Neuron (in vitro differentiated cells): ENCODE measurements around the gene MT1HL1.

ENCODE experiments used
- H2AFZ ChIP-seq: one replicate; pipeline ENCODE4 v1.6.1; 2013; ENCODE audit warnings: low read depth, mild to moderate bottlenecking, inconsistent platforms, low read length, moderate library complexity
- H3K27me3 ChIP-seq: one replicate; pipeline ENCODE4 v1.6.1; 2013; ENCODE audit warnings: low read length; ENCODE audit not compliant: insufficient read depth
- H3K36me3 ChIP-seq: one replicate; pipeline ENCODE4 v1.6.1; 2013; ENCODE audit warnings: low read length; ENCODE audit not compliant: insufficient read depth
- H3K4me1 ChIP-seq: one replicate; pipeline ENCODE4 v1.6.1; 2013; ENCODE audit warnings: low read length; ENCODE audit not compliant: insufficient read depth
- H3K4me3 ChIP-seq: 2 replicates; pipeline ENCODE4 v1.5.1; 2013; ENCODE audit warnings: mild to moderate bottlenecking, low read length, moderate library complexity
- H3K9me3 ChIP-seq: one replicate; pipeline ENCODE4 v1.6.1; 2013; ENCODE audit warnings: low read length

The MT1HL1 gene

DNA sequence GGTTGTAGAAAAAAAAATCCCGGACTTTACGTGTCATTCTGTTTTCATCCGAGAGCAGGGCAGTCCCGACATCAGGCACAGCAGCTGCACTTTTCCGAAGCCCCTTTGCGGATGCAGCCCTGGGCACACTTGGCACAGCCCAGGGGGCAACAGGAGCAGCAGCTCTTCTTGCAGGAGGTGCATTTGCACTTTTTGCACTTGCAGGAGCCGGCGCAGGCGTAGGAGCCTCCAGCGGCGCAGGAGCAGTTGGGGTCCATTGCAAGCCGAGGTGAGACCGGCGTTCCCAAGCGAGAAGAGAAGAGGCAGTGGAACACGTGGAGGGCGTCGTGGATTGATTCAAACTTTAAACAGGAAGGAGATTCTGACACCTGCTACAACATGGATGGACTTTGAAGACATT, at the start of gene MT1HL1:
MT1HL1 (minus strand) TSS at position 326 of the 400 bp plus-strand sequence; CDS start at position 257, 69 bp downstream.
- no peaks in the 10 kb centered on the region for H3K9me3 ChIP-seq
- no peaks in the 10 kb centered on the region for H3K36me3 ChIP-seq
- H2AFZ ChIP-seq, result no peak within 1 kb of the TSS
- peaks cover 10% of the 10 kb centered on the region for H3K27me3 ChIP-seq
- no peaks in the 10 kb centered on the region for H3K4me1 ChIP-seq
- H3K4me3 ChIP-seq, result no peak within 1 kb of the TSS

DNA sequence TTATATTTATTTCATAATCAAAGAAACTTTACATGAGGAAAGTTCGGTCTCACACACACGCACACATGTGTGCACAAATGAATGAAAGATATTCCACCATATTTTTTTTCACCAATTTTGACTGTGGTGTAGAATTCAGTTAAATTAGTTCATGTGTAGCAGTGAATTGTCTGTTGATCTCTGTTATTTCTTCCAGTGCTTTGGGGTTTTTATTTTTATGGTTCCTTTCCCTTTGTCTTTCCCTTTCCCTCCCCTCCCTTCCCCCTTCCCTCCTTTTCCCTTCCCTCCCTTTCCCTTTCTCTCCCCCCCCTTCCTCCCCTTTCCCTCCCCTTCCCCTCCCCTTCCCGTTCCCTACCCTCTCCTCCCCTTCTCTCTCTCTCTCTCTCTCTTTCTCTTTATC, 46.7 kb upstream of the MT1HL1 start:
- H3K9me3 ChIP-seq, result no peaks in the 10 kb centered on the region
- H2AFZ ChIP-seq, result no peak overlapping the region
- H3K4me3 ChIP-seq, result no peak overlapping the region
- H3K4me1 ChIP-seq, result no peaks in the 10 kb centered on the region
- H3K27me3 ChIP-seq, result peaks cover 13% of the 10 kb centered on the region
- H3K36me3 ChIP-seq, result no peaks in the 10 kb centered on the region

DNA sequence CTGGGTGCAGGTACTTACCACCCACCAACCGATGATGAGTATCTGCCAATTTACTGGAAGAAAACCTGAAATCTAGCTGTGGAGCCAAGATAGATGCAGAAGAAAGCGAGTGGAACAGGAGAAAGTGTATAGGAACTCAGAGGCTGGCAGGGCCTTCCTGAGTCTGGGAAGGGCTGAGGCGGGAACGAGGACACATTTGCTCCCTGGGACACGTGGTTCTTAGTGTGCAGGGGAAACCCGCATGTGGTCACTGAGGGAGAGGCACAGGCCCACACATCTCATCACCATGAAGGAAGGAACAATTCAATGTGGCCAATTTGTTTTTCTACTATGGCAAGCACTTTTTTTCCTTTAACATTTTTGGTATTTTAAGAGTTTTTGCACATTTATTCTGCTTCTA, 45.9 kb upstream of the MT1HL1 start:
- no peaks in the 10 kb centered on the region for H3K9me3 ChIP-seq
- no peak overlapping the region for H3K4me3 ChIP-seq
- H2AFZ ChIP-seq, result no peak overlapping the region
- no peaks in the 10 kb centered on the region for H3K36me3 ChIP-seq
- peaks cover 13% of the 10 kb centered on the region for H3K27me3 ChIP-seq
- H3K4me1 ChIP-seq, result no peaks in the 10 kb centered on the region

DNA sequence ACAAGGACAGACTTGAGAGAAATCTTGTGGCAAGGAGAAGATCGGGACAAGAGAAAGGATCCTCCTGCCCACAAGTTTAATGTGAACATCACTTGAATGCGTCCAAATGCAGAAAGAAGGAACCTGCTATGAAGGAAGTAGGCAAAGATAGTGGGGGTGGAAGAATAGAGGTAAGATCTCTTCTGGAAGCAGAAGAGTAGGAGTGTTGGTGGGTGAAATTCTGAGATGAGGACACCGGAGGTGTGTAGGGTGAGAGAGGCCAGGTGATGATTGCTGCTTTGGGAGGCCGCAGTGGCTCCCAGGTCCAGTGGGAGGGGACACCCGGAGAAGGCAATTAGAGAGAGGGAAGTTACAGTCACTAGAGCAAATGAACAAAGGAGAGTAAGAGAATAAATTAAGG, 44.6 kb upstream of the MT1HL1 start:
- no peak overlapping the region for H2AFZ ChIP-seq
- no peaks in the 10 kb centered on the region for H3K36me3 ChIP-seq
- H3K27me3 ChIP-seq, result peaks cover 27% of the 10 kb centered on the region

DNA sequence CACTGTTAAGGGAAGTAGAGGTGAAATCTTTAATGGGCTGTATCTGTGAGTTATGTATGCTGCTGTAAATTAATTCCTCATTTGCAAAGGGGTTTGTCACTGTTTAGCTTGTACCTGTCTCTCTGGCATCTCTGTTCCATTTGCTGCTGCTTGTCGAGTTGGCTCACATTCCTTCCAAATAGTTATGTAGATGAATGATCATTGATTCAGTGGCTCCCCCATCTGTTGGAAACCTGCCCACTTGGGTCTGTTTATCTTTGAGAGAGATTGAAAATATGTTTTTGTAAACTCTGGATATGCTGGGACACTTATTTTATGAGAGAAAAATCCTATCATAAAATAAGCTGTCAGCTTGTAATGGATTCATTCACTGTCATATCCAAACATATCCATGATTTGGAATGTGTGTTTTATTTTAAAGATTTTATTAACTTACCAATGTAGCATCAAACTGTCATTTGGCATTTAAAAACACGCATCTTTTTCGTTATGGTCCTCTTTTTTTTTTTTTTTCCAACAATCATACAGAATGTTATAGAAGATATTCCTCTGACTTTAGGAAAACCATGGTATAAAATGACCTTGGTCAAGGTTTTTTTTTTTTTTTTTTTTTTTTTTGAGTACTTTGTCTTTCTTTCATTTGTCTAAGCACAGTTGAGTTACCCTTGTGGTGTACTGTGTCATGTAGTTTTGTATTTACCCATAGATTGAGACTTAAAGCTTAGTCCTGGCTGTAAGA, 41.2 kb upstream of the MT1HL1 start:
- Histone ChIP-seq H3K27me3 (peaks cover 54% of the 10 kb centered on the region), H3K36me3 (no peaks in the 10 kb centered on the region), H2AFZ (no peak overlapping the region), H3K9me3 (no peaks in the 10 kb centered on the region), H3K4me1 (peaks cover 11% of the 10 kb centered on the region), H3K4me3 (no peak overlapping the region)

More for the DNA sequence above, 44.6 kb upstream of the MT1HL1 start:
- Histone ChIP-seq H3K4me1 (no peaks in the 10 kb centered on the region), H3K4me3 (no peak overlapping the region), H3K9me3 (no peaks in the 10 kb centered on the region)

DNA sequence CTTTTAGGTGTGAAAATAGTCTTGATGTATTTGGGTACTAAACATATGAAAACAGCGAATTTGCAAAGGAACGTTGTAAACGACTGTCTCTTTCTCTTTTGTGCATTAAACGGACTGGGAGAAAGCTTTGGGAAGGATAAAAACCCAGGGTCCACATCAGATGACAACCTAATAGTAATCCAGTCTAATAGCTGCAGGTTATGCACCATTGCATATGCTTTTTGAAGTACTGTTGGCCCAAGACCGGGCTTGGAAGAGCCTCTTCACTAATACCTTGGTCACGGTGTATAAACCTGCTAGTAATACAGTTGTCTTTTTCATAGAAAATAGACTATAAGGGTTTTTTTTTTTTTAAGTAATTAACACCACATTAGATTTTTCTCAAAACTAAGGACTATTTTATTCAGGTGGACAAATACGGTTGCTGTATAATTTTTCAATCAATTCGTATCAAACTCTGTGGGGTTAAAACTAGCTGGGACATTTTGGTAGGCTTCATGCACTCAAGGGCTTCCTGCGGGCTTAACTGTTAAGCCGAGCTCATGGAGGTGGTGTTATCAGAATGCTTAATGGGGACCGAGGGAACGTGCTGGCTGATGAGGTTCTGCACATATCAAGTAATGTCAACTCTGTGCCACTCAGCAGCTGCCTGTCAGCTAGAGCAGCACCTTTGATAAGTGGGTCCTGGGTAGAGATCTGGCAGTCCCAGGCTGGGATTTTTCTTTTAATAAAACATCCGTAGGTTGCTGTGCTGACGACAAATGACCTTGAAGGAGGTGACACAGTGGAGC, 39.8 kb upstream of the MT1HL1 start:
- H3K4me3 ChIP-seq, result peak overlapping the region; percentile 43
- H2AFZ ChIP-seq, result no peak overlapping the region
- H3K36me3 ChIP-seq, result no peaks in the 10 kb centered on the region
- H3K4me1 ChIP-seq, result peaks cover 11% of the 10 kb centered on the region
- no peaks in the 10 kb centered on the region for H3K9me3 ChIP-seq
- peaks cover 52% of the 10 kb centered on the region for H3K27me3 ChIP-seq

DNA sequence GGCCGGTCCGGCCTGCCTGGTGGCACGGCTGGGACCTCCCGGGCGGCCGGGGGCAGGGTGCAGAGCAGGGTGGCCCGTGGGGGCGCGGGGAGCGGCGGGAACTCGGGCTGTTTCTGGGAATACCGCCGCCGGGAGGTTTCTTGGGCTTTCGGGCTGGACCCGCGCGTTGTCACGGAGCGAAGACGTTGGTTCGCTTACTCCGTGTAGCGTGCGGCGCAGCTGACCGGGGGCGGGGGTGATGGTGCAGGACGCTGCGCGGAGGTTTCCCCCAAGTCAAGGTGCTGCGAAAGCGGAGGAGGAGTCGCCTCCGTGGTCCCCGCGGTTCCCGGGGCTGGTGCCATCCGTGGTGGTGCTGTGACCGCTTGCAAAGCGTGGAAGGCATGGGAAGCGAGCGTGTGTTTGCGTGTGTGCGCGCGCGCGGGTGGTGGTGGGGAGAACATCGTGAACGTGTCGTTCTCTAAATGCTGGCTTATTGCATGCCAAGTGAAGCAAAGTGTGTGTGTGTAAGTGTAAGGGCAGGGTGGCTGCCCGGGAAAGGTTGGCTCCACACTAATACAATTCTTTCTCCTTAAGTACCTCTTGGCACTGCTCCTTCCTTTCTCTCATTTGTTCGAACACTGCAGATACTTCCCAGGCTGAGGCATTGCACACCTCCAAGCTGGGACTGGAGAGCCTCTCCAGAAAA, 38.8 kb upstream of the MT1HL1 start:
- Histone ChIP-seq H3K9me3 (no peaks in the 10 kb centered on the region), H3K4me3 (peak overlapping the region; percentile 43), H3K27me3 (peaks cover 49% of the 10 kb centered on the region), H2AFZ (peak overlapping the region; percentile 56), H3K4me1 (peaks cover 11% of the 10 kb centered on the region), H3K36me3 (no peaks in the 10 kb centered on the region)

DNA sequence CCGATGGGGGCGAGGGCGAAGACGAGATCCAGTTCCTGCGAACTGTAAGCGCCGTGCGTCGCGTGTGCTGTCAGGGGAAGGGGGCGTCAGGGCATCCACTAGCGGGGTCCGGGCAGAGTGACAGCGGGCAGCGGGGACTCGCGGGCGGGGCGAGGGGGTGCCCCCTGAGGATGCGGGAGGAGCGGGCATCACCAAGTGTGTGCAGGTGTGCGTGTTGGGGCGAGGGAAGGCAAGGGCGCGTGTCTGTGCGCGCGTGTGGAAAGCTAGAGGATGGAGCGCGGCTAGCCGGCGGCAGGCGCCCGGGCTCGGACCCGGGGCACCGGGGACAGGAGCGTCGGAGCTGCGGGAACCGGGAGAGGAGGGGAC, 38.3 kb upstream of the MT1HL1 start:
- Histone ChIP-seq H3K27me3 (peaks cover 46% of the 10 kb centered on the region), H3K9me3 (no peaks in the 10 kb centered on the region), H2AFZ (peak overlapping the region; percentile 56), H3K4me3 (peak overlapping the region; percentile 43), H3K36me3 (no peaks in the 10 kb centered on the region), H3K4me1 (peaks cover 11% of the 10 kb centered on the region)

DNA sequence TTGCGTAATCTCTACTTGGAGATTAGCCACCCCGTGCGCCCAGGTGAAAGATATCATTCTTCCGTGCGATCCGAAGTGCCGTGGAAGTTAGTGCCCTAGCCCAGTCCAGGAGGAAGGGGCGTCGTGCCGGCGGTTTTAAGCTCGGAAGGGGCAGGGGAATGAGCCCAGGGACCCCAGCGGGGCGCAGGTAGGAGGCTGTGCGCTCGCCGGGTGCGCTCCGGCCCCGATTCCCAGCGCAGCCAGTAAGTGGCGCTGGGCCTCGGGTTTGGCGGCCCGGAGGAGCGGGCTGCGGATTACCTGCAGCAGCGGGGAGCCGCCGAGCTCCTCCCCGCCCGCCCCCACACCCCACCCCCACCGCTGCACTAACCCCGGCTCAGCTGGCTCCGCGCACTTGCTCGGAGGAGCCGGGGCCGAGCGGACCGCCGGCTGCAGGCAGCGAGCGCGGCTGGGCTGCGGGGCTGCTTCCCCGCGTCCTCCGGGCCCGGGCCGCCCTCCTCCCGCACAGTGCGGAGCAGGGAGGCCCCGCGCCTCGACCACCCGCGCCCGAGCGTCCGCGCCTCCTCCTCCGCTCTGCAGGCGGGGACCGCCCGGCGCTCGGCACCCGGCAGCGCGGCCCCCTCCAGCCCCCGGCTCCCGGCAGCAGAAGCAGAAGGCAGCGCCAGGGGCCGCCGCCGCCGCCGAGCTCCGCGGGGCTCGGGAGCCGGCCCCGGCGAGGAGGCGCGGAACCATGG, 37.7 kb upstream of the MT1HL1 start, which contains the start of gene RYR2:
RYR2 (plus strand) TSS at position 390 of the 731 bp plus-strand sequence; CDS start at position 728, 338 bp downstream.
- Histone ChIP-seq H3K27me3 (peaks cover 46% of the 10 kb centered on the region), H3K4me3 (peak within 1 kb of the TSS; percentile 43), H3K4me1 (peaks cover 11% of the 10 kb centered on the region), H2AFZ (peak within 1 kb of the TSS; percentile 56), H3K9me3 (no peaks in the 10 kb centered on the region), H3K36me3 (no peaks in the 10 kb centered on the region)

DNA sequence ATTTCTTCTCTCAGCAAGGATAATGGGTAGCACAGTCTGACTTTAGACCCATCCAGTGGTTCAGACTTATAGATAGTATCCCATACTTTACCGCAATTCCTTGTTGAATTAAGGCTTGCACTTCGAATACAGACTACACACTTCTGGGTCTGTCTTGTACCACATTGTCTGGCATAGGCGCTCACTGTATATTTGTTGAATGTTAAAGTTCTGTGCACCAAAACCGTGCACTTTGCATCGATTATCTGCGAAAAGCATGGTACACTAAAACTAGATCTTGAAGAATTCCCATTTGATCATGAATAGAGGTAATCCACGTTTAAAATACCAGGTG, 37.2 kb upstream of the MT1HL1 start:
- H3K4me3 ChIP-seq, result no peak overlapping the region
- no peak overlapping the region for H2AFZ ChIP-seq
- peaks cover 11% of the 10 kb centered on the region for H3K4me1 ChIP-seq
- H3K9me3 ChIP-seq, result no peaks in the 10 kb centered on the region
- H3K27me3 ChIP-seq, result peaks cover 44% of the 10 kb centered on the region
- no peaks in the 10 kb centered on the region for H3K36me3 ChIP-seq

DNA sequence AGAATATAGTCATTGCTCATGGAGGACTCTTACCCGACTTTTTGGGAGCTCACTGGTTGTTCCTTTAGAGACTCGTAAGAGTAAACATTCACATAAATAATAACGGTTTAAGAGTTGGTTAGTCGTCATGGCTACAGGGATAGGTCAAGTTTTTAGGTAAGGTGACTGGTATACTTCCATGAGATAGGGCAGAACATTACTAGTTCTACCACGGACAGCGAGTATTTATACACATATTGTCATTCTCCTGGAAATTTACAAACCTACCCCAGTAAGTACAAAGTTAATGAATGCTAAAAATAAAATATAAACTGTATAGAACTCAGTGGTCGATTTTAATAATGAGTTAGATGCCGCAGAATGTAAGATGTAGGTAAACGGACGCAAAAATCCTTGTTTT, 36.6 kb upstream of the MT1HL1 start:
- H3K27me3 ChIP-seq, result peaks cover 45% of the 10 kb centered on the region

DNA sequence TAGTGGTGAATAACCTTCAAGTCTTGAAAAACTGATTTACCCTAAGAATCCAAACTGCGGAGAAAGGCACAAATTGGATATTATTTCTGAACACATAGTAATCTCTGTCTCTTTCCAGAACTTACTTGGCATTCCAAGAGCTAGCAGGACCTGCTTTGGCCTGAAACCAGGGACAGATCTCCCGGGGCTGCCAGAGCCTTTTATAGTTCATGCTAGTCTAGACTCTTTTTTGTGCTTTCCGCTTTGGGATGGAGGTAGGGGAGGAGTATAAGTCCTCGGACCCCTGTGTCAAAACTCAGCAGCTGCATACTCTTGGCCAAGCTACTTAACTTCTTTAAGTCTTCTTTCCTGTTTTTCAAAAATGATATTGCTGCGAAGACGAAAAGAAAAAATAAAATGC, 34.0 kb upstream of the MT1HL1 start:
- no peaks in the 10 kb centered on the region for H3K9me3 ChIP-seq
- H3K4me3 ChIP-seq, result no peak overlapping the region
- peaks cover 28% of the 10 kb centered on the region for H3K27me3 ChIP-seq
- H2AFZ ChIP-seq, result no peak overlapping the region
- H3K36me3 ChIP-seq, result no peaks in the 10 kb centered on the region
- H3K4me1 ChIP-seq, result peaks cover 8% of the 10 kb centered on the region

More for the DNA sequence above, 36.6 kb upstream of the MT1HL1 start:
- no peaks in the 10 kb centered on the region for H3K9me3 ChIP-seq
- no peaks in the 10 kb centered on the region for H3K36me3 ChIP-seq
- no peak overlapping the region for H2AFZ ChIP-seq
- H3K4me1 ChIP-seq, result peaks cover 11% of the 10 kb centered on the region
- no peak overlapping the region for H3K4me3 ChIP-seq
